Esophagus muscularis mucosa (tissue), 4 donors: ENCODE data around the gene SNX9. TPM values are rescaled to one million over a fixed set of nuclear protein-coding genes. Genes with fewer than 3 reads are reported as not detected.

Source experiments
- DNase-seq: peaks from one replicate; pipeline ENCODE4 v3.0.0-alpha.2; 2017; ENCODE audit errors: extremely low spot score
- H3K27ac ChIP-seq, 4 donors: fragments of 200-600 bp; sonication (generic); replicated peaks in 1 of 4; 1 replicate in 3 of 4; 2 replicates in 1 of 4; pipeline ENCODE4 v1.5.1; 2016 to 2019; ENCODE audit warnings: mild to moderate bottlenecking in 1 of 4
- H3K27me3 ChIP-seq, 4 donors: fragments of 200-600 bp; sonication (generic); one replicate each; pipeline versions ENCODE4 v1.5.1 to v1.6.0; 2016 to 2019
- H3K36me3 ChIP-seq, 4 donors: fragments of 200-600 bp; sonication (generic); one replicate each; pipeline ENCODE4 v1.5.1; 2016 to 2019
- H3K4me1 ChIP-seq, 4 donors: fragments of 200-600 bp; sonication (generic); one replicate each; pipeline ENCODE4 v1.5.1; 2016 to 2019
- H3K4me3 ChIP-seq, 4 donors: fragments of 200-600 bp; sonication (generic); 1 replicate in 2 of 4; 2 replicates in 2 of 4; pipeline ENCODE4 v1.5.1; 2016 to 2019; ENCODE audit warnings: mild to moderate bottlenecking in 4 of 4, moderate library complexity in 1 of 4
- H3K9me3 ChIP-seq, 4 donors: fragments of 200-600 bp; sonication (generic); 1 replicate in 3 of 4; 2 replicates in 1 of 4; pipeline ENCODE4 v1.5.1; 2016 to 2019
- CTCF ChIP-seq, 3 experiments: fragments of 200-600 bp in 2 of 3; fragments of 450-650 bp in 1 of 3; sonication (generic) in 2 of 3; IDR thresholded peaks; one replicate each; pipeline ENCODE4 v1.5.1; 2017 to 2019; ENCODE audit warnings: antibody characterized with exemption in 3 of 3, mild to moderate bottlenecking in 2 of 3, moderate library complexity in 1 of 3
- EP300 ChIP-seq: sonication (generic); formaldehyde crosslinking; IDR thresholded peaks from one replicate; pipeline ENCODE4 v1.6.1; 2017; ENCODE audit warnings: antibody characterized with exemption
- POLR2A ChIP-seq: fragments of 450-650 bp; IDR thresholded peaks from one replicate; pipeline ENCODE4 v1.6.1; 2017; ENCODE audit warnings: antibody characterized with exemption, moderate library complexity, mild to moderate bottlenecking, low read depth
- POLR2AphosphoS5 ChIP-seq, 2 donors: sonication (generic); formaldehyde crosslinking; IDR thresholded peaks; one replicate each; pipeline ENCODE4 v1.6.1; 2017; ENCODE audit warnings: antibody characterized with exemption in 2 of 2
- WGBS: methylation state at CpG from one replicate; pipeline ENCODE4 v1.1.5; 2018; 5-methylcytosine and 5-hydroxymethylcytosine counted together
- intact Hi-C: fragments of 100-400 bp; cut with DNase I; formaldehyde crosslinking; loops from one replicate; pipeline ENCODE4 v1.15.1; 2023
- small RNA-seq, 3 donors: library from RNA; depleted of rRNA; stranded (forward); fragments of <200 nt; gene quantifications; one replicate each; pipeline ENCODE3, GENCODE V24; 2016
- total RNA-seq, 4 donors: library from RNA; depleted of rRNA; stranded (reverse); fragments of >200 nt; gene quantifications; one replicate each; pipeline versions ENCODE4 v1.1.0 to v1.2.1, GENCODE V29; 2016

The SNX9 gene
- total RNA-seq, 4 donors from 2014 or later, result 78.1 to 94.7 (median 85.1) TPM

DNA sequence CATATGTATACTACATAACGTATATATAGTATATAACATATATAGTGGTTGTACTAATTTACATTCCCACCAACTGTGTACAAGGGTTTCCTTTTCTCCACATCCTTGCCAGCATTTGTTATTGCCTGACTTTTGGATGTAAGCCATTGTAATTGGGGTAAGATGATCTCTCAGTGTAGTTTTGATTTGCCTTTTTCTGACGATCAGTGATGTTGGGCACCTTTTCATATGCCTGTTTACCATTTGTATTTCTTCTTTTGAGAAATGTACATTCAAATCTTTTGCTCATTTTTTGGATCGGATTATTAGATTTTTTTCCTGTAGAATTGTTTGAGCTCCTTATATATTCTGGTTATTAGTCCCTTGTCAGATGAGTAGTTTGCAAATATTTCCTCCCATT is 170.0 kb downstream of the SNX9 start:
- no peak for DNase-seq
- Histone ChIP-seq H3K4me3 (no peak overlapping the region), H3K9me3 (no peaks in the 10 kb centered on the region), H3K27me3 (no peaks in the 10 kb centered on the region), H3K27ac (peak overlapping the region in 2 of 4 donors; percentile 4 to 18), H3K4me1 (peaks cover 23 to 59% (median 54%) of the 10 kb centered on the region in 4 donors), H3K36me3 (no peaks in the 10 kb centered on the region)
- TF ChIP-seq CTCF (IDR thresholded peaks at IDR 0.05) (no peak), POLR2AphosphoS5 (IDR thresholded peaks at IDR 0.05) (no peak), POLR2A (no peak), EP300 (no peak)
- 73% methylated on average over 3 of the region's 3 CpGs for WGBS
- intact Hi-C loops, result no loop called here

- Histone ChIP-seq H3K9me3 (no peaks in the 10 kb centered on the region), H3K4me3 (no peak overlapping the region), H3K27ac (peak overlapping the region in 1 of 4 donors; percentile 36), H3K4me1 (peaks cover 25 to 55% (median 48%) of the 10 kb centered on the region in 4 donors), H3K27me3 (no peaks in the 10 kb centered on the region), H3K36me3 (no peaks in the 10 kb centered on the region)
- no peak for DNase-seq
- intact Hi-C loops, result no loop called here
- 87% methylated on average over 7 of the region's 7 CpGs for WGBS
- TF ChIP-seq POLR2A, result no peak
- TF ChIP-seq POLR2AphosphoS5 (IDR thresholded peaks at IDR 0.05), result no peak
- no peak for TF ChIP-seq EP300
- TF ChIP-seq CTCF (IDR thresholded peaks at IDR 0.05), result no peak
Measured at GRCh38 chr6:157994125-157994795, 171.2 kb downstream of the SNX9 start.

Small RNA genes lying within 50 kb of the gene (small RNA-seq; reads per million reads assigned to genes)
- gene HSPE1P26 (0 reads per million in 3 donors), gene RNU6-786P (0 reads per million in 3 donors)

Other genes with a start within 250 kb of the SNX9 start
- gene SYNJ2, start 158.6 kb downstream of the SNX9 start, total RNA-seq, result 10 to 100 TPM; 17.0 to 25.3 (median 25.1) TPM